Right atrium auricular region (tissue), 2 donors: ENCODE measurements around the gene ATF4. TPM values are rescaled to one million over a fixed set of nuclear protein-coding genes. Genes with fewer than 3 reads are reported as not detected.

Experiments
- DNase-seq: peaks from one replicate; pipeline ENCODE4 v3.0.0-alpha.2; 2019; ENCODE audit warnings: low spot score
- H3K27ac ChIP-seq, 2 donors: fragments of 200-600 bp; sonication (generic); 1 replicate in 1 of 2; 2 replicates in 1 of 2; pipeline ENCODE4 v1.5.1; 2016 to 2019
- H3K27me3 ChIP-seq, 2 donors: fragments of 200-600 bp; sonication (generic); one replicate each; pipeline versions ENCODE4 v1.5.1 to v1.6.0; 2017 to 2019
- H3K36me3 ChIP-seq: fragments of 200-600 bp; sonication (generic); one replicate; pipeline ENCODE4 v1.5.1; 2016
- H3K4me1 ChIP-seq, 2 donors: fragments of 200-600 bp; sonication (generic); one replicate each; pipeline versions ENCODE4 v1.5.1 to v1.6.0; 2017 to 2019
- H3K4me3 ChIP-seq, 2 donors: fragments of 200-600 bp; sonication (generic); 1 replicate in 1 of 2; 2 replicates in 1 of 2; pipeline ENCODE4 v1.5.1; 2017 to 2019; ENCODE audit warnings: mild to moderate bottlenecking in 1 of 2, moderate library complexity in 1 of 2
- H3K9me3 ChIP-seq, 2 donors: fragments of 200-600 bp; sonication (generic); one replicate each; pipeline ENCODE4 v1.5.1; 2019
- total RNA-seq, 2 donors: library from RNA; depleted of rRNA; stranded (reverse); fragments of >200 nt; gene quantifications; one replicate each; pipeline ENCODE4 v1.1.0, GENCODE V29; 2016
- TF ChIP-seq, protein P1 (sequence below), 2 donors: fragments of 200-600 bp; sonication (generic); IDR thresholded peaks; one replicate each; pipeline ENCODE4 v1.5.1; 2019; ENCODE audit warnings: antibody characterized with exemption in 2 of 2

Gene ATF4
- total RNA-seq, 2 donors from 2014 or later, result 155 to 256 TPM

DNA sequence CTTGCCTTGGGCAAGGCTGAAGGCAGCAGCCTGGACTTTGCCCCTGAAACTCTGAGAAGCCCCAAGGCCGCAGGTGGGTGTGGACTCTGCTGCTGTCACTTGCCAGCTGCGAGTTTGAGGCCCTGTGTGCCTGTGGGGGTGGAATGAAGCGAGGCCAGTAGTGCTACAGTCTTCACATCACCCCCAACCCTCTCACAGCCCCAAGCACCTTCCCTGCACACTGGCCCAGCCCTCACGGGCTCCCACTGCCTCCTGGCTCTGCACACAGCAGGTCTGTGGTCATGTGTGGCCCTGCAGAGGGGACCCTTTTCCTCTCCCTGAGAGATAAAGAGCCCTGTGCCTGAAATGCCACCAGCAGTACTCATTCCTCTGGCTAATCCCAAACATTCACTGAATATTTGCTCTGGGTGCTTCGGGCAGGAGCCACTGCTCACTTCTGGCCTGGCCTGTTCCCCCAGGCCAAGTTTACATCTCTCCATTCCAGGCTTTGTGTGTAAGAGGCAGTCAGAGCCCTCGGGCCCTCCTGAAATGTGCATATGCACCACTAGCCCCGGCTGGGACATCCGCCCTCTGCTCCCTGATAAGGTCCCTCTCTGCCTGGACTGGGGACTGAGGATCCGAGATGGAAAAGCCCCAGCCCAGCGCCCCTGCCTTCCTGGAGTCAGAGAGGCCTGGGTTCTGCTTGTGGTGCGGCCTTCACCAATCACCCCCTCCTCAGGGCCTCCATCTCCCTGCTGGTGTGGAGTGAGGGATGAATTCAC is 45.8 kb upstream of the ATF4 start:
- DNase-seq, result no peak
- Histone ChIP-seq H3K9me3 (no peaks in the 10 kb centered on the region), H3K36me3 (no peaks in the 10 kb centered on the region), H3K4me3 (no peak overlapping the region), H3K27me3 (no peaks in the 10 kb centered on the region), H3K4me1 (peaks cover 0 to 59% of the 10 kb centered on the region in 2 donors), H3K27ac (peak overlapping the region in 1 of 2 donors; percentile 7)
- TF ChIP-seq, protein P1, sequence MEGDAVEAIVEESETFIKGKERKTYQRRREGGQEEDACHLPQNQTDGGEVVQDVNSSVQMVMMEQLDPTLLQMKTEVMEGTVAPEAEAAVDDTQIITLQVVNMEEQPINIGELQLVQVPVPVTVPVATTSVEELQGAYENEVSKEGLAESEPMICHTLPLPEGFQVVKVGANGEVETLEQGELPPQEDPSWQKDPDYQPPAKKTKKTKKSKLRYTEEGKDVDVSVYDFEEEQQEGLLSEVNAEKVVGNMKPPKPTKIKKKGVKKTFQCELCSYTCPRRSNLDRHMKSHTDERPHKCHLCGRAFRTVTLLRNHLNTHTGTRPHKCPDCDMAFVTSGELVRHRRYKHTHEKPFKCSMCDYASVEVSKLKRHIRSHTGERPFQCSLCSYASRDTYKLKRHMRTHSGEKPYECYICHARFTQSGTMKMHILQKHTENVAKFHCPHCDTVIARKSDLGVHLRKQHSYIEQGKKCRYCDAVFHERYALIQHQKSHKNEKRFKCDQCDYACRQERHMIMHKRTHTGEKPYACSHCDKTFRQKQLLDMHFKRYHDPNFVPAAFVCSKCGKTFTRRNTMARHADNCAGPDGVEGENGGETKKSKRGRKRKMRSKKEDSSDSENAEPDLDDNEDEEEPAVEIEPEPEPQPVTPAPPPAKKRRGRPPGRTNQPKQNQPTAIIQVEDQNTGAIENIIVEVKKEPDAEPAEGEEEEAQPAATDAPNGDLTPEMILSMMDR (IDR thresholded peaks at IDR 0.05), result no peak

DNA sequence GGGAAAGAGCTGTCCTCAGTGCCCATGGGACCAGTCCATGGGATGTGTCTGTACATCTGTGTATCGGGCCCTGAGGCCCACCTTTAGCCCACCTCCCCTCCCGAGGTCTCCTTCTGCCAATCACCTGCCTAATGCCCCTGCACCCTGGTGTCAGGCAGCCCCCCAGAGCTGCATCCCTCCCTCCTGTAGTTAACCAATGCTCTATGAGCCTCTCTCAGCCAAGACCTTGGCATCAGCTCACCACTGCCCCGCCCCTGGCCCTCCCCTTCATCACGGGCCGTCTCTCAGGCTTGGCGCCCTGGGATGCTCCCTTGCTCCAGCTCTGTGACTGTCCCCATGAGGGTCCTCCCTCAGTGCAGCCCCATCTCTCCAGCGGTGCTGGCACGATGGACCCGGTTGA is 45.0 kb upstream of the ATF4 start:
- no peaks in the 10 kb centered on the region for H3K36me3 ChIP-seq
- H3K27me3 ChIP-seq, result no peaks in the 10 kb centered on the region
- H3K27ac ChIP-seq, result peak overlapping the region in 1 of 2 donors; percentile 7
- no peak overlapping the region for H3K4me3 ChIP-seq
- no peak for DNase-seq
- no peaks in the 10 kb centered on the region for H3K9me3 ChIP-seq
- H3K4me1 ChIP-seq, result peaks cover 0 to 51% of the 10 kb centered on the region in 2 donors
- TF ChIP-seq, protein P1 (IDR thresholded peaks at IDR 0.05), result no peak

DNA sequence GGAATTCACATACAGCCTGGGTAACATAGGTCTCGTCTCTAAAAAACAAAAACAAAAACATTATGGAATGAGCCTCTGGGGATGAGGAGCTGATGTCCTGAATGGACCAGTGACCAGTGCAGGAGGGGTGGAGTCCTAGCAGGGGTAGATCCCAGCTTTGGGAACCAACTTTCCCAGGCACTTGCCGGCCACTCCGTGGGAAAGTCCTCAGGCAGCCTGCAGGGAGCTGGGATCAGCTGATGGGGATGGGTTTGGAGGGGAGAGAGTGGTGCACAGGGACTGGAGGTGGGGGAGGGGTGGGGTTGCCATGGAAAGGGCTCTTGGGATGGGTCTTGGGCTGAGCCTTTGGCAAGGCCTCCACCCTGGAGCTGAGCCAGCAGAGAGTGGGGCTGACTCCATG is 44.5 kb upstream of the ATF4 start:
- no peak for DNase-seq
- H3K36me3 ChIP-seq, result no peaks in the 10 kb centered on the region
- no peak overlapping the region for H3K27ac ChIP-seq
- no peak overlapping the region for H3K4me3 ChIP-seq
- H3K27me3 ChIP-seq, result no peaks in the 10 kb centered on the region
- peaks cover 0 to 46% of the 10 kb centered on the region in 2 donors for H3K4me1 ChIP-seq
- no peaks in the 10 kb centered on the region for H3K9me3 ChIP-seq
- TF ChIP-seq, protein P1 (IDR thresholded peaks at IDR 0.05), result no peak

DNA sequence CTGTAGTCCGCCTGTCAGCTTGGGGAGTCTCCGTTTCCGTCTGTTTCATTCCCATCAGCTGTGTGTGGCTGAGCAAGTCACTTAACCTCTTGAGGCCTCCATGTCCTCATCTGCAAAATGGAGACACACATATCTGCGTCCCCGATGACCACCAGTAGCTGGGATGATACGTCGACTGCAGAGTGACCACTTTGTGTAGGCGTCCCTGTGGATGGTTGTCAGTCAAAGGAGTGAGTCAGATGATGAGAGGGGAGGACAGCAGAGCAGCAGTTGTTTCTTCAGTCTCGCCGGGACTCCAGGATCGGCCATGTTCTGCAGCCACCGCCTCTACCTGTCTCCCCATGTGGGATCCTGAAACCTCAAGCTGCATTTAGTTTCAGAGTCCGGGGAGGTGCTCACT is 43.7 kb upstream of the ATF4 start:
- no peak overlapping the region for H3K4me3 ChIP-seq
- no peaks in the 10 kb centered on the region for H3K36me3 ChIP-seq
- H3K27ac ChIP-seq, result no peak overlapping the region
- no peak for DNase-seq
- TF ChIP-seq, protein P1 (IDR thresholded peaks at IDR 0.05), result no peak
- H3K27me3 ChIP-seq, result no peaks in the 10 kb centered on the region
- H3K4me1 ChIP-seq, result peaks cover 0 to 38% of the 10 kb centered on the region in 2 donors
- no peaks in the 10 kb centered on the region for H3K9me3 ChIP-seq

DNA sequence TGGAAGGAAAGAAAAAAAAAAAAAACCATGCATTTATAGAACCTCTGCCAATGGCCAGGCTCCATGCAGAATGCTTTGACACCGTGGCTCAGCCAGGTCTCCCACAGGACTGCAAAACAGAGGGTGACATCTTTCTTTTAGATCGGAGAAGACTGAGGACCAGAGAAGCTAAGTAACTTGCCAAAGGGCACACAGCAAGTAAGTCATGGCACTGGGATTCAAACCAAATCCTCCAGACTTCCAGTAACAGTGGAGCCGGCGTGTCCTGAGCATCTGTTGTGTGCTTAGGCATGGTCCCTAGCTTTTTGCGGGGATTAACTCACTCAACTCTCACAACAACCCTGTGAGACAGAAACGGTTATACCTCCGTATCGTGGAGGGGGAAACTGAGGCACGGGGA is 42.8 kb upstream of the ATF4 start:
- Histone ChIP-seq H3K36me3 (no peaks in the 10 kb centered on the region), H3K27ac (no peak overlapping the region), H3K4me1 (peaks cover 0 to 29% of the 10 kb centered on the region in 2 donors), H3K9me3 (no peaks in the 10 kb centered on the region), H3K4me3 (no peak overlapping the region), H3K27me3 (no peaks in the 10 kb centered on the region)
- no peak for DNase-seq
- TF ChIP-seq, protein P1 (IDR thresholded peaks at IDR 0.05), result no peak

DNA sequence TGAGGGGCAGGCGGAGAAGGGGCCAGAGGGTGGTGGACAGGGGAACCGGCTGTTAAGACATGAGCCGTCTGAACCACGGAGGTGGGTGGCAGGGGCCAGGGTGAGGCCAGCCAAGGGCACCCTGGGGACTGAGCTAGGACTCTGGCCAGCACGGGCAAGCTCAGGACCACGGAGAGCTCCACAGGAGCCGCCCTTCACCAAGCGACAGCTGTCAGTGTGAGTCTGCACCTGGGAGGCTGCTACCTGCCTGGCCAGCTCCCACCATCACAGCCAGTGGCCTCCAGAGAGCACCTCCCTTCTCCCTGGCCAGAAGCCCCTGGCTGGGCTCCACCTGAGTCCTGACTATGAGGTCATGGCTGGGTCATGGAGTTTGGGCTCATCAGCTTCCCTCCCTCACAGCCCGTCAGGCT is 41.9 kb upstream of the ATF4 start:
- no peak overlapping the region for H3K4me3 ChIP-seq
- H3K27ac ChIP-seq, result no peak overlapping the region
- TF ChIP-seq, protein P1 (IDR thresholded peaks at IDR 0.05), result no peak
- H3K4me1 ChIP-seq, result peaks cover 0 to 20% of the 10 kb centered on the region in 2 donors
- no peaks in the 10 kb centered on the region for H3K27me3 ChIP-seq
- no peaks in the 10 kb centered on the region for H3K36me3 ChIP-seq
- DNase-seq, result no peak
- no peaks in the 10 kb centered on the region for H3K9me3 ChIP-seq
